GM19463 (cell line): ENCODE data around the gene RETSAT.
"Not testable (repeated sequence)": the region's sequence is repeated elsewhere in the genome, so short reads cannot be mapped to it uniquely, and the experiment has no call there.

Source experiments
- ATAC-seq: cut with Tn5 transposase; IDR thresholded peaks from one replicate; pipeline ENCODE4 v1.9.1; 2021; ENCODE audit warnings: mild to moderate bottlenecking, moderate library complexity; ENCODE audit not compliant: unreplicated experiment

The RETSAT gene

DNA sequence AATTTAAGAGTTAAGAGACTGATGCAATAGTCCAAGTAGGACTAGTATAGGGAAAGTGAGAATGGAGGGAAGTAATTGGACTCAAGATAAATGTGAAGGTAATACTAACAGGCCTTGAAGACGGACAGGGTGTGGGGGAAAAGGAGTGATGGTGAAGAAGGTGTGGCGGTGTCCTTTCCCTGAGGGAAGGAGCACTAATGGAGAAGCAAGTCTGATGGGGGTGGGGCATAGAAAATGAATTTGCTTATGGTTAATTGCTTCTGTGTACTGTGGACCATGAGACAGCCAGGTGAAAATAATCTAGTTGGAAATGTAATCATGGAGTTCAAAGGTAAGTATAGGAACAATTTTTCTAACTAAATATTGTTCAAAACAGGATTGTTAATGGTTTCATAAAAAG, 19.4 kb downstream of the RETSAT start:
- ATAC-seq = no peak

DNA sequence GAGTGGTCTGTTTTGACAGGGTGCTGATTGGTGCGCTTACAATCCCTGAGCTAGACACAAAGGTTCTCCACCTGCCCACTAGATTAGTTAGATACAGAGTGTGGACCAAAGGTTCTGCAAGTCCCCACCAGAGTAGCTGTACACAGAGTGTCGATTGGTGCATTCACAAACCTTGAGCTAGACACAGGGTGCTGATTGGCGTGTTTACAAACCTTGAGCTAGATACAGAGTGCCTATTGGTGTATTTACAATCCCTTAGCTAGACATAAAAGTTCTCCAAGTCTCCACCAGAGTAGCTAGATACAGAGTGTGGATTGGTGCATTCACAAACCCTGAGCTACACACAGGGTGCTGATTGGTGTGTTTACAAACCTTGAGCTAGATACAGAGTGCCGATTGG, 20.5 kb downstream of the RETSAT start:
- not testable (repeated sequence) for ATAC-seq

DNA sequence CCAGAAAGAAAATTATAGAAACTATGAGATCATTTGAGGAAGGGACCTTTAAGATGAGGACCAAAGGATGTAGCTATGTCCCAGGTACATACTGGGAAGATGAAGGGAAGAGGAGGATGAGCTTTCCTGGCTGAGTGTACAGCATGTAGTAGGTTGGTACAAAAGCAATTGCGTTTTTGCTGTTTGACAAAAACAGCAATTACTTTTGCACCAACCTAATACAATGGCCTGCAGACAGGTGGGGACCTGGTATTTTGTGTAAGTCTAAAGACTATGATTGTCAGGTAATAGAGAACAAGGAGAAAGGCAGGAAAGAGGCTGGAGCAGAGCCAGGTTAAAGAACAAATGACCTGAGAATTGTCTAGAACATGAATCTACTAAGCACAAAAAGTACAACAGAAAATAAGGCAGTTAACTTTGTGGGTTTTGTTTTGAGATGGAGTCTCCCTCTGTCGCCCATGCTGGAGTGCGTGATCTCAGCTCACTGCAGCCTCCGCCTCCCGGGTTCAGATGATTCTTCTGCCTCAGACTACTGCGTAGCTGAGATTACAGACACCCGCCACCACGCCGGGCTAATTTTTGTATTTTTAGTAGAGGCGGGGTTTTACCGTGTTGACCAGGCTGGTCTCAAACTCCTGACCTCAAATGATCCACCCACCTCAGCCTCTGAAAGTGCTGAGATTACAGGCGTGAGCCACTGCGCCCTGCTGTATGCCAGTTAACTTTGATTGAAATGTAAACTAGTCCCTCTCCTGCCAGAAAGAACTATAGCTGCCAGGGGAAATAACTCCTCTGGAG, 23.3 kb downstream of the RETSAT start:
- ATAC-seq = no peak

DNA sequence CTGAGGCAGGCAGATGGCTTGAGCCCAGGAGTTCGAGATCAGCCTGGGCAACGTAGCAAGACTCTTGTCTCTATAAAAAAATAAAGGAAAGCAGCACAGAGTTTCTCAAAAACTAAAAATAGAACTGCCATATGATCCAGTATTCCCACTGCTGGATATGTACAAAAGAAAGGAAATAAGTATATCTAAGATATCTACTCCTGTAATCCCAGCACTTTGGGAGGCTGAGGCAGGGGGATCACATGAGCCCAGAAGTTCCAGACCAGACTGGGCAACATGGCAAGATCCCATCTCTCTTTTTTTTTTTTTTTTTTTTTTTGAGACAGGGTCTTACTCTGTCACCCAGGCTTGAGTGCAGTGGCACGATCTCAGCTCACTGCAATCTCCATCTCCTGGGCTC, 24.6 kb downstream of the RETSAT start:
- not testable (repeated sequence) for ATAC-seq

DNA sequence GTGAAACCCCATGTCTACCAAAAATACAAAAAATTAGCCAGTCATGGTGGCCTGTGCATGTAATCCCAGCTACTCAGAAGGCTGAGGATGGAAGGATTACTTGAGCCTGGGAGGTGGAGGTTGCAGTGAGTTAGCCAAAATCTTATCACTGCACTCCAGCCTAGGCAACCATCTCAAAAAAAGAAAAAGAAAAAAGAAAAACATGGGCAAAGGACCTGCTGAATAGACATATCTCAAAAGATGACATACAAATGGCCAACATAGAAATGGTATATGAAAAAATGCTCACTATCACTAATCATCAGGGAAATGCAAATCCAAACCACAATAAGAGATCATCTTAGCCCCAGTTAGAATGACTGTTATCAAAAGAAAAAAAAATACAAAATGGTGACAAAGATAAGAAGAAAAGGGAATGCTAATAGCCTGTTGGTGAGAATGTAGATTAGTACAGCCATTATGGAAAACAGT, 25.1 kb downstream of the RETSAT start:
- ATAC-seq = no peak

DNA sequence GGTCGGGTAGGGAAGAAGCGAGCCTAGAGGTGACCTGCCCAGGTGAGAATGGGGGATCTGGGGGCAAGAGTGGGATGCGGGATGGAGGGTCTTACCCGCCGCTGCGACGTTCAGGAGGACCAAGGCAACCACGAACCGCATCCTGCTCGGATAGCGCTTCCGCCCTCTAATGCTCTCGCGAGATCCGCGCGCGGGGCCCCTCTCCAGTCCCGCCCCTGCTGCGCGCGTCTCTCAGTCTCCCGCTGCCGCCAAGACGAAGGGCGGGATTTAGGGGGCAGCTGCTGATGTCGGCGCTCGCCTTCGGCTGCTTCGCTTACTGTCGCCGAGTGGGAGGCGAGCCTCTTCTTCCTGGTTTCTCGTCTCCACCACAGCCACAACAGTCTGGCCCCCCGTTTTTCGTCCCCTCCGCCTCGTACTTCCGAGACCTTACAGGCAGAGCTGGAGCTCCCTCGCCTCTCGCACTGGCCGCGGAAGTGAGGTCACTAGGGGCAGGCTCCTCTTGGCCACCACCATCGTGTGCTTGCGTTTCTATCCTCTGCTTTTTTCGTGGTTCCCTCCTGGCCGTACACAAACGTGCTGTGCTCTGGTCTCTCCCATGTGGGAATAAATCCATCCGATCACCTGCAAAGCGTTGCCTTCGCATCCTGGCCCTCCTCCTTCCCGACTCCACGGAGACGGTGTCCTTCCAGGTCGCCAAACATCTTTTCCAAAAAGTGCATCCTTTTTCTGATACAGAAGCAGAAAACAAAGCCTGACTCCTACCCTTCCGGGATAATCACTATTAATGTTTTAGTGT, 26.3 kb downstream of the RETSAT start, which contains the start of gene TGOLN2:
Gene TGOLN2, minus strand, starts transcription at position 168 of the 796 bp plus-strand sequence. Its CDS starts 27 bp downstream, at position 141.
- ATAC-seq = peak; percentile 84

DNA sequence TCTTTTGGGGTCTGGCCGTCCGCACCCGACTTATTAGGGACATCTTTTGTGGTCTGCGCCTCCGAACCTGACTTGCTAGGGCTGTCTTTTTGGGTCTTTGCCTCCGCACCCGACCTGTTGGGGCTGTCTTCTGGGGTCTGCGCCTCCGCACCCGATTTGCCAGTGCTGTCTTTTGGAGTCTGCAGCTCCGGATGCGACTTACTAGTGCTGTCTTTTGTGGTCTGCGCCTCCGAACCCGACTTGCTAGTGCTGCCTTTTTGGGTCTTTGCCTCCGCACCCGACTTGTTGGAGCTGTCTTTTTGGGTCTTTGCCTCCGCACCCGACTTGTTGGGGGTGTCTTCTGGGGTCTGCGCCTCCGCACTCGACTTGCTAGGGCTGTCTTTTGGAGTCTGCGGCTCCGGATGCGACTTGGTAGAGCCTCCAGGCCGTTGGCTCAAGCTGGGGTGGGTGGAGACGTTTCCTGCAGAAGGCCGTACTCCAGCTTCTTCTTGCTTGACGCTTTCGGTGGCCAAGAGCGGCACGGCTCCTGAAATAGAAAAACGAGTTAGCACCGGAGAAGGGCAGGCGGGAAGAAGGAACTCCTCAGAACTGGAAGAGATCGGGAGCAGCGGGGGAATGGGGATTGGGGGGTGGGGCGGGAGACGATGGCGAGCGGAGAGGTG, 27.0 kb downstream of the RETSAT start:
- ATAC-seq = peak; percentile 26

DNA sequence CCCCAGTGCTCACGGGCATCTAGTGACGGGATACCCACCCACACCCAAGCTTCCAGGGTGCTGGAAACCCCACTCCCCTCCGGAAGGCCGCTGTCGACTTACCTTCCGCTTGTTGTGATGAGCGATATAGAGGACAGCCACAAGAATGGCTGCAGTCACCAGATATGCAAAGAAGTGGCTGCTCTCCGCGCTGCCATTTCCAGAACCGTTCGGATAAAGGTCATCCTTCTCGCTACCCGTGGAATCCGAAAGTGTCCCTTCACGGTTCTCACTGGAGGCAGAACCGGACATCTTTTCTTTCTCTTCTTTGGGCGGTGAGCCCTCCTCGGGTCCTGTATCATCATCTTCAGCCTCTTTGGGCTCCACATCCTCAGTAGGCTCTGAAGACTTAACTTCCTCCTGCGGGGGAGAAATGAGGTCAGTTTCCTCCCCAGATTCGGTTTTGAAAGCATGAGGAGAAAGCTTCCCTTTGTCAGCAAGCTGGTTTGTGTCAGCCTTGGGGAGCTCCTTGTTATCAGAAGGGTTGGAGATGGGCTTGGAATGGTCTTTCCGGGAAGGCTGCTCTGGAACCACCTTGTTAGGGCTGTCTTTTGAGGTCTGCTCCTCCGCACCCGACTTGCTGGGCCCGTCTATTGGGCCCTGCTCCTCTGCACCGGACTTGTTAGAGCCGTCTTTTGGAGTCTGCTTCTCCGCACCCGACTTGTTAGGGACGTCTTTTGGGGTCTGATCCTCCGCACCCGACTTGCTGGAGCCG, 27.7 kb downstream of the RETSAT start:
- ATAC-seq = peak; percentile 21

DNA sequence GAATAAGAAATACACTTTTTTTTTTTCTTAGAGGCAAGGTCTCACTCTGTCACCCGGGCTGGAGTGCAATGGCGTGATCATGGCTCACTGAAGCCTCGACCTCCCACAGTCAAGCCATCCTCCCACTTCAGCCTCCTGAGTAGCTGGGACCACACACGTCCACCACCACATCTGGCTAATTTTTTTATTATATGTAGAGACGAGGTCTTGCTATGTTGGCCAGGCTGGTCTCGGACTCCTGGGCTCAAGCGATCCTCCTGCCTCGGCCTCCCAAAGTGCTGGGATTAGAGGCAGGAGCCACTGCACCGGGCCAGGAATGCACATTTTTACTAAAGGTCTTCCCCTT, 28.9 kb downstream of the RETSAT start:
- no peak for ATAC-seq

DNA sequence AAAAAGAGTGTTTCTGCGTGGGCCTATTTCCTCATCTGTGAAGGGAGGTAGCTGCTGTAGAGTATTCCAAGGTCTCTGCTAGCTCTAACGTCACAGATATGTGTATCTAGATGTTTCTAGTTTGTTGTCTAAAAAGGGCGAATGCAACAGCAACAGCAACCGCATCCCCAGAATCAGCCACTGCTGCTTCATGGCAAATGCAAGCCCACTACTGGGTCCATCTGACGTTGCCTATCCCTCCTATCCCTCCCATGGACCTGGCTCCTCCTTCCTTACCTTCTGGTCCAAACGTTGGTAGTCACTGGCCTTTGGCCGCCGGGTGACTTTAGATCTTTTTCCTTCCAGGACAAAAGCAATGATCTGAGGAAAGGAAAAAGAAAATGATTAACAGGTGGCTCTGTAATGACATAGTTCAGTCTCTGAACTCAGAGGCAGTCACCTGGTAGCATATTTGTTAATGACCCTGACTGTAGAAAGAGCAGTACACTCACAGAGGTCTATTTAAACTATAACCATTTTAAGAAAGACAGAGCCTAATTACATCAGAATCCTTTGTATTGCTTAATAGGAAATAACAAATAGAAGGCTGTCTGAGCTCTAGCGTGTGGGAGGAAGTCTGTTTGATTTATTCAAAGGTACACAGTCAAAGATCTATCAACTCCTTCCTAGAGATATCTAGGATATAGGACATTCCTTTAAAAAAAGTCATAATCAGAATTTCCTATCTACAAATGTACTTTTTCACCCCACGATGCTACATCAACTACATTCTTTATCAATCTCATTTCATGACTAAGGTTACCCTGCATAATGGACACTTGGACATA, 29.5 kb downstream of the RETSAT start:
- ATAC-seq = no peak

DNA sequence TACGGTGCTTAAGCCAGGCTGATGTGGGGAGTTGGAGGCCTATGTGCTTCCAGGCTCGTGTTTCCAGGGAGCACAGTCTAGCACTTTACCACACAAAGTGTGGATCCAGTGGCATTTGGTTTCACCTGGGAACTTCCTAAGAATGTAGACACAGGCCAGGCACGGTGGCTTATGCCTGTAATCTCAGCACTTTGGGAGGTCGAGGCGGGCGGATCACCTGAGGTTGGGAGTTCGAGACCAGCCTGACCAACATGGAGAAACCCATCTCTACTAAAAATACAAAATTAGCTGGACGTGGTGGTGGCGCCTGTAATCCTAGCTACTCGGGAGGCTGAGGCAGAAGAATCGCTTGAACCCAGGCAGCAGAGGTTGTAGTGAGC, 30.4 kb downstream of the RETSAT start:
- not testable (repeated sequence) for ATAC-seq

DNA sequence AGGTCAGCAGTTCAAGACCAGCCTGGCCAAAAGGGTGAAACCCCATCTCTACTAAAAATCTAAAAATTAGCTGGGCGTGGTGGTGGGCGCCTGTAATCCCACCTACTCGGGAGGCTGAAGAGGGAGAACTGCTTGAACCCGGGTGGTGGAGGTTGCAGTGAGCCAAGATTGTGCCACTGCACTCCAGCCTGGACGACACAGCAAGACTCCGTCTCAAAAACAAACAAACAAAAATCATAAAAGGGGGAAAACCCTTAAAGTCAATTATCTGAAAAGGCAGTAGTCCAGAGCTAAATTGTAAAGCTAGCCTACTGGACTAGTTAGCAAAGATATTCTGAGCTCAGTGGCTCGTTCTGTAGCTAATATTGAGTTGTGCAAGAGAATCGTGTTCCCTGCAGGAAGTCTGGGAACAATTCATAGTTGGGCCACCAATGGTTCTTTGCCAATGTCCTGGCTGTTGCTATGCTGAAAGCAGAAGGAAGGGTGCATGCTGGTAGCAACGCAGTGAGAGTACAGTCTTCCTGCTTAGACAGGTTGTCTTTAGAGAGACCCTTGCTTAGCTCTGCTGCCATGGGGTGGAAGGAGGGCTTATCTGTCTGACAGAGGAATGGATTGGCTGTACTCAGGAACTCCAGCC, 30.9 kb downstream of the RETSAT start:
- ATAC-seq = no peak

DNA sequence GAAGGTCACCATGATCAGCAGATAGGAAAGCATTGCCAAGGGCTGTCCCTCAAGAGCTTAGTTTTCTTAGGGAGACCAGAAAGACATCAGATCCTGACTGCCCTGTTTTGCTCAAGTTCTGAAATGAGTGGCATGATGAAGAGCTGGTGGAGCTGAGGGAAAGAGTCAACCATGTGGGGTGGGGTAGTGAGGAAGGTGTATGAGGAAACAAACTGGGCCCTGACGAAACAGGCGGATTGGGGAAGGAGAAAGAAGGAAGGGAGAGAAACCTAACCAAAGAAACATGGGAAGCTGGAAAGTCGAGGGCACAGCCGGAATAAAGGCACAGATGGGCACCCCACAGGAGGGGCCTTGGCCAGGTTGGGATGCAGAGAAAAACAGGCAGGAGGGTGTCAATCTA, 34.5 kb downstream of the RETSAT start:
- ATAC-seq = no peak

DNA sequence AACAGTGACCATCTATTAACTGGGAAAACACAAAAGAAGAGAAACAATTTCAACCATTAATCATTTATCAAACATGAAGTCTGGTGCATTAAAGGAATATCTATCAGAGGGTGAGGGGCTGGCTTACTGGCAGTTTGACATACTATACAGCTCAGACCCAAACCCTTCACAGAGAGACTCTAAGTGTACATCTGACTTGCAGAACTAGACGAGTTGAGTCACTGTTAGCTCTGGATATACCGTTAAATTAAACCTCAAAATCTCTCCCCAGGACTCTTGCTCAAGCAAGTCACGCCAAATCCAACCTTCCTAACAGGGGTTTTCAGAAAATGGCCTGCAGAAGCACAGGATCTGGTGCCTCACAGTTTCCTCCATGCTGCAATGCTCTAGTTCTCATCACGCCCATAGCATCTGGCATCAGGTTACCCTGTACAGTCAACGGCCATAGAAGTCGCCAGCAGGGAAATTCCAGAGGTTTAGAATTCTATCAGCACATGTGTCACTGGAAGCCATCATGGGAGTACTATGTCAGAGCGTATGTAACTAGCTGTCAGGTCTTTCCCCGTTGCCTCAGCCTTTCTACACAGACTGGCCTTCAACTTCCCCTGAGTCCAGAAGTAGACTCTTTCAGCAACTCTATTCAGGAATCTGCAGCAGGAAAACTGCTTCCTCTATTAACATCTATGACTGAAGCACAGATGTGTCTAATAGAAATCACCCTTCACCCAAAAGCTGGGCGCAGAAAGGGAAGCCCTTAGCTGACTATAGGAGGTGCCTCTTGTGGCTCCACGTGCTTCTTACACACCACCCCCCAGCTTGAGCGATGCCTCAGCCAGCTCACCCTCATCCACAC, 35.9 kb downstream of the RETSAT start:
- ATAC-seq = peak; percentile 76

DNA sequence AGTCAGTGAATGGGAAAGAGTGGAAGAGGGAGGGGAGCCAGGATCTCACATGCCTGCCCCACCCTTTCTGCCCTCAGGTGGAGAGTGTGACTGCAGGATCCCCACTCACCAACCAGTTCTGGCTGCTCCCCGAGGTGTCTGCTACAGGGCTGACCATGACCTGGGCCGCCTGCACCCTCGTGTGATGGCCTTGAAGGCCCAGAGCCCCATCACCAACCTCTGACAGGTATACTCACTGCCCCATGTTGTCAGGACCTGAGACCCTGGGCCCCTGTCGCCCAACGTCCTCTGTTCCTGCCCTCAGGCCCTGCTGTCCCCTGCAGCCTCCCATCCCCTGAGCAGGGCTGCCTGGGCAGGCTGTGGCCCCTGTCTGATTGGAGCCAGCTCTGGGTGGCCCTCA, 38.4 kb downstream of the RETSAT start:
- ATAC-seq = not testable (repeated sequence)

DNA sequence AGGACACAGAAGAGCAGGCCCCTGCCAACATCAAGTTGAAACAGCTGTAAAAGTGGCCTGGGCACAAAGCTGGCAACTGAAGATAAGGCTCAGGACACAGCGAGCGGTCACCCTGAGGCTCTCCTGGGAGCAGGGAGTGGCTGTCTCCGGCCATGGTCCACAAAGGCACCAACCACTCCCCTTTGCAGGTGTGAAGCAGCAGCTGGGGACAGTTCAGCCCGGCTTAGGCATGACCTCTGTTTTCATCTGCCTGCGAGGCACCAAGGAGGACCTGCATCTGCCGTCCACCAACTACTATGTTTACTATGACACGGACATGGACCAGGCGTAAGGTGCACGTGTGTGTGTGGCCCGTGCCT, 39.5 kb downstream of the RETSAT start:
- no peak for ATAC-seq

DNA sequence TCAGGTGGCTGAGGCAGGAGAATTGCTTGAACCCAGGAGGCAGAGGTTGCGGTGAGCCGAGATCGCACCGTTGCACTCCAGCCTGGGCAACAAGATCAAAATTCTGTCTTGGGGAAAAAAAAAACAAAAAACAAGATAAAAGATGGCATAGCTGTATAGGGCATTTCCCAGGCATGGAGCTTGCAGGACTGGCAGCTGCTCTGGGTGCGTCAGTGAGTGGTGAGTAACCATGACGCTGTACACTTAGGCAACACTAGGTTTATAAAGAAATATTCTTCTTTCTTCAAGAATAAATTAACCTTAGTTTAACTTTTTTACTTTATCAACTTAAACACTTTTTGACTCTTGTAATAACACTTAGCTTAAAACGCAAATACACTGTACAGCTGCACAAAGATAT, 41.9 kb downstream of the RETSAT start:
- ATAC-seq = no peak

DNA sequence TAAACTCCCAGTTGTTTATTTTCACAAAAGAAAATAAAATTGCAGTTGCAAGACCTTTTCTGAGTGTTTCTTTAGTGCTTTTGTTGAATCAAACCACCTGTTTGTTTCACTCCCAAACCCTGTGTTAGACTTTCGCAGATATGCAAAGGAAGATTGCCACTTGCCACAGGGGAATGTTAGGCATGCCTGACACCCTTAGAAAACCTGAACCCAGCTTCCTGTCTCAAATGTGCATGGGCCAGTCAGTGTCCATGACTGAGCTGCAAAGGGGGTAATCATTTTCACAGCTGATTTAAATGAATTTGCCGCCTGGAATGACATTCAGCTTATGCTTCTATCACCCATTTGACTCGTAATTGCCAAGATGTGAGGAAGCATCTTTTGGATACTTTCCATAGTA, 44.0 kb downstream of the RETSAT start:
- peak; percentile 58 for ATAC-seq
